Activated T-cell treated with anti-CD3 and anti-CD28 coated beads, Interleukin-2, amount 50 U/mL, for 72 hours (primary cell): ENCODE data around the gene SNAP25. TPM values are rescaled to one million over a fixed set of nuclear protein-coding genes. Genes with fewer than 3 reads are reported as not detected.

Source experiments
- ATAC-seq, 2 donors: fragments of 150-1000 bp; cut with Tn5 transposase; replicated peaks in 1 of 2; 2 replicates each; pipeline ENCODE4 v1.10.0; 2021; ENCODE audit warnings: moderate library complexity in 2 of 2, mild to moderate bottlenecking in 1 of 2
- DNase-seq, 2 donors: peaks; one replicate each; pipeline ENCODE4 v3.0.0; 2021 to 2022; ENCODE audit warnings: mixed read lengths in 1 of 2
- H3K27ac Mint-ChIP-seq: one replicate; pipeline ENCODE4 v1.8.0; 2022; ENCODE audit warnings: mild to moderate bottlenecking, moderate library complexity, mixed read lengths
- H3K27me3 Mint-ChIP-seq: one replicate; pipeline ENCODE4 v1.8.0; 2022; ENCODE audit warnings: low read depth, mixed read lengths
- H3K36me3 Mint-ChIP-seq, 2 donors: one replicate each; pipeline ENCODE4 v1.8.0; 2022; ENCODE audit warnings: mixed read lengths in 2 of 2, mild to moderate bottlenecking in 1 of 2; ENCODE audit not compliant: insufficient read depth in 2 of 2
- H3K4me1 Mint-ChIP-seq: one replicate; pipeline ENCODE4 v1.8.0; 2022; ENCODE audit warnings: low read depth, mixed read lengths
- H3K4me3 Mint-ChIP-seq, 2 donors: one replicate each; pipeline ENCODE4 v1.8.0; 2022; ENCODE audit warnings: mild to moderate bottlenecking in 2 of 2, mixed read lengths in 2 of 2, moderate library complexity in 2 of 2
- H3K9me3 Mint-ChIP-seq, 2 donors: one replicate each; pipeline ENCODE4 v1.8.0; 2022; ENCODE audit warnings: mixed read lengths in 2 of 2
- total RNA-seq, 2 donors: library from RNA; stranded (reverse); gene quantifications; one replicate each; pipeline ENCODE4 v1.2.3, GENCODE V29; 2022

Gene SNAP25
- total RNA-seq, 2 donors from 2014 or later: 5.6 to 6.9 TPM

GRCh38 chr20:10306440-10307358 lies 88.1 kb downstream of the SNAP25 start:
- no peak for DNase-seq
- no peaks in the 10 kb centered on the region for H3K36me3 Mint-ChIP-seq
- peaks cover 2 to 4% of the 10 kb centered on the region in 2 donors for H3K9me3 Mint-ChIP-seq
- H3K27me3 Mint-ChIP-seq: peaks cover 20% of the 10 kb centered on the region
- no peak overlapping the region for H3K4me3 Mint-ChIP-seq
- no peak overlapping the region for H3K27ac Mint-ChIP-seq
- ATAC-seq: no peak
- no peaks in the 10 kb centered on the region for H3K4me1 Mint-ChIP-seq

- no peak overlapping the region for H3K27ac Mint-ChIP-seq
- peaks cover 26% of the 10 kb centered on the region for H3K27me3 Mint-ChIP-seq
- H3K36me3 Mint-ChIP-seq: no peaks in the 10 kb centered on the region
- DNase-seq (no peak), ATAC-seq (no peak)
- no peaks in the 10 kb centered on the region for H3K4me1 Mint-ChIP-seq
- H3K9me3 Mint-ChIP-seq: peaks cover 2 to 4% of the 10 kb centered on the region in 2 donors
- H3K4me3 Mint-ChIP-seq: no peak overlapping the region
These were observed 88.7 kb downstream of the SNAP25 start for GRCh38 chr20:10307359-10307735.

- peaks cover 27% of the 10 kb centered on the region for H3K27me3 Mint-ChIP-seq
- no peaks in the 10 kb centered on the region for H3K36me3 Mint-ChIP-seq
- no peak for DNase-seq
- H3K9me3 Mint-ChIP-seq: peaks cover 2 to 4% of the 10 kb centered on the region in 2 donors
- no peak overlapping the region for H3K4me3 Mint-ChIP-seq
- H3K4me1 Mint-ChIP-seq: no peaks in the 10 kb centered on the region
- no peak for ATAC-seq
- no peak overlapping the region for H3K27ac Mint-ChIP-seq
These were observed 90.0 kb downstream of the SNAP25 start for GRCh38 chr20:10308652-10309051.

- peaks cover 27% of the 10 kb centered on the region for H3K27me3 Mint-ChIP-seq
These were observed 90.7 kb downstream of the SNAP25 start for GRCh38 chr20:10309326-10309725.

GRCh38 chr20:10312111-10312510 lies 93.5 kb downstream of the SNAP25 start:
- Mint-ChIP-seq H3K4me3 (no peak overlapping the region), H3K36me3 (no peaks in the 10 kb centered on the region), H3K27me3 (peaks cover 33% of the 10 kb centered on the region), H3K9me3 (peaks cover 2 to 4% of the 10 kb centered on the region in 2 donors), H3K27ac (no peak overlapping the region), H3K4me1 (no peaks in the 10 kb centered on the region)
- no peak for ATAC-seq
- no peak for DNase-seq

More at GRCh38 chr20:10309326-10309725, 90.7 kb downstream of the SNAP25 start:
- no peak overlapping the region for H3K27ac Mint-ChIP-seq
- H3K4me1 Mint-ChIP-seq: no peaks in the 10 kb centered on the region
- peaks cover 2 to 4% of the 10 kb centered on the region in 2 donors for H3K9me3 Mint-ChIP-seq
- H3K4me3 Mint-ChIP-seq: no peak overlapping the region
- ATAC-seq (peak in 1 of 2 donors; percentile 57), DNase-seq (no peak)
- no peaks in the 10 kb centered on the region for H3K36me3 Mint-ChIP-seq

GRCh38 chr20:10313215-10313614 lies 94.6 kb downstream of the SNAP25 start:
- no peak overlapping the region for H3K27ac Mint-ChIP-seq
- H3K27me3 Mint-ChIP-seq: peaks cover 33% of the 10 kb centered on the region
- H3K4me3 Mint-ChIP-seq: no peak overlapping the region

GRCh38 chr20:10313701-10314100 lies 95.1 kb downstream of the SNAP25 start:
- ATAC-seq (no peak), DNase-seq (no peak)
- no peaks in the 10 kb centered on the region for H3K4me1 Mint-ChIP-seq
- no peak overlapping the region for H3K4me3 Mint-ChIP-seq
- H3K9me3 Mint-ChIP-seq: peaks cover 0 to 5% of the 10 kb centered on the region in 2 donors
- H3K27me3 Mint-ChIP-seq: peaks cover 29% of the 10 kb centered on the region
- no peak overlapping the region for H3K27ac Mint-ChIP-seq
- H3K36me3 Mint-ChIP-seq: no peaks in the 10 kb centered on the region

More at GRCh38 chr20:10313215-10313614, 94.6 kb downstream of the SNAP25 start:
- Mint-ChIP-seq H3K4me1 (no peaks in the 10 kb centered on the region), H3K9me3 (peaks cover 2 to 4% of the 10 kb centered on the region in 2 donors), H3K36me3 (no peaks in the 10 kb centered on the region)
- no peak for DNase-seq
- ATAC-seq: no peak

- DNase-seq: no peak
These were observed 95.6 kb downstream of the SNAP25 start for GRCh38 chr20:10314198-10314597.

GRCh38 chr20:10315138-10315537 lies 96.5 kb downstream of the SNAP25 start:
- Mint-ChIP-seq H3K27ac (no peak overlapping the region), H3K4me3 (no peak overlapping the region), H3K9me3 (peaks cover 0 to 4% of the 10 kb centered on the region in 2 donors), H3K36me3 (no peaks in the 10 kb centered on the region), H3K27me3 (peaks cover 28% of the 10 kb centered on the region), H3K4me1 (no peaks in the 10 kb centered on the region)
- ATAC-seq (no peak), DNase-seq (no peak)

More at GRCh38 chr20:10314198-10314597, 95.6 kb downstream of the SNAP25 start:
- ATAC-seq: no peak
- Mint-ChIP-seq H3K27me3 (peaks cover 26% of the 10 kb centered on the region), H3K9me3 (peaks cover 0 to 4% of the 10 kb centered on the region in 2 donors), H3K4me3 (no peak overlapping the region), H3K36me3 (no peaks in the 10 kb centered on the region), H3K27ac (no peak overlapping the region), H3K4me1 (no peaks in the 10 kb centered on the region)

- no peak overlapping the region for H3K4me3 Mint-ChIP-seq
- H3K27ac Mint-ChIP-seq: no peak overlapping the region
- no peaks in the 10 kb centered on the region for H3K4me1 Mint-ChIP-seq
- DNase-seq: no peak
- peaks cover 0 to 4% of the 10 kb centered on the region in 2 donors for H3K9me3 Mint-ChIP-seq
- H3K36me3 Mint-ChIP-seq: no peaks in the 10 kb centered on the region
- peaks cover 30% of the 10 kb centered on the region for H3K27me3 Mint-ChIP-seq
- ATAC-seq: no peak
These were observed 98.0 kb downstream of the SNAP25 start for GRCh38 chr20:10316582-10316981.

- ATAC-seq: no peak
- Mint-ChIP-seq H3K4me1 (no peaks in the 10 kb centered on the region), H3K27me3 (peaks cover 26% of the 10 kb centered on the region), H3K36me3 (no peaks in the 10 kb centered on the region), H3K4me3 (no peak overlapping the region), H3K9me3 (peaks cover 0 to 4% of the 10 kb centered on the region in 2 donors), H3K27ac (no peak overlapping the region)
- DNase-seq: no peak
These were observed 99.8 kb downstream of the SNAP25 start for GRCh38 chr20:10318291-10319024.

- no peak for DNase-seq
- peak in 1 of 2 donors; percentile 23 for ATAC-seq
- no peak overlapping the region for H3K27ac Mint-ChIP-seq
- no peaks in the 10 kb centered on the region for H3K4me1 Mint-ChIP-seq
- no peak overlapping the region for H3K4me3 Mint-ChIP-seq
- H3K27me3 Mint-ChIP-seq: peaks cover 26% of the 10 kb centered on the region
- peaks cover 0 to 4% of the 10 kb centered on the region in 2 donors for H3K9me3 Mint-ChIP-seq
- no peaks in the 10 kb centered on the region for H3K36me3 Mint-ChIP-seq
These were observed 101.2 kb downstream of the SNAP25 start for GRCh38 chr20:10319855-10320254.

- no peak for DNase-seq
- H3K27me3 Mint-ChIP-seq: peaks cover 20% of the 10 kb centered on the region
- no peaks in the 10 kb centered on the region for H3K36me3 Mint-ChIP-seq
- H3K9me3 Mint-ChIP-seq: peaks cover 0 to 4% of the 10 kb centered on the region in 2 donors
- no peak for ATAC-seq
- no peaks in the 10 kb centered on the region for H3K4me1 Mint-ChIP-seq
- no peak overlapping the region for H3K4me3 Mint-ChIP-seq
- H3K27ac Mint-ChIP-seq: no peak overlapping the region
These were observed 102.6 kb downstream of the SNAP25 start for GRCh38 chr20:10321138-10321717.
